ENCODE measurements around the gene ZNF521.

The ZNF521 gene

GRCh38 chr18:25322806-25323205, 29.2 kb downstream of the ZNF521 start:
- no peak for TF ChIP-seq CTCF (IDR thresholded peaks at IDR 0.05; ENCODE audit: low read depth, low read length)
- no peak overlapping the region for H3K4me3 ChIP-seq (ENCODE audit: low read depth, low read length)

GRCh38 chr18:25316381-25317018, 35.5 kb downstream of the ZNF521 start:
- H3K4me3 ChIP-seq (ENCODE audit: low read depth, low read length) = no peak overlapping the region
- no peak for TF ChIP-seq CTCF (IDR thresholded peaks at IDR 0.05; ENCODE audit: low read depth, low read length)

GRCh38 chr18:25314838-25315190, 37.2 kb downstream of the ZNF521 start:
- TF ChIP-seq CTCF (IDR thresholded peaks at IDR 0.05; ENCODE audit: low read depth, low read length) = no peak

GRCh38 chr18:25314151-25314837, 37.7 kb downstream of the ZNF521 start:
- no peak for TF ChIP-seq CTCF (IDR thresholded peaks at IDR 0.05; ENCODE audit: low read depth, low read length)
- no peak overlapping the region for H3K4me3 ChIP-seq (ENCODE audit: low read depth, low read length)

More at GRCh38 chr18:25314838-25315190, 37.2 kb downstream of the ZNF521 start:
- no peak overlapping the region for H3K4me3 ChIP-seq (ENCODE audit: low read depth, low read length)

- no peak overlapping the region for H3K4me3 ChIP-seq (ENCODE audit: low read depth, low read length)
- no peak for TF ChIP-seq CTCF (IDR thresholded peaks at IDR 0.05; ENCODE audit: low read depth, low read length)
These were observed 38.7 kb downstream of the ZNF521 start for GRCh38 chr18:25313268-25313667.

- no peak for TF ChIP-seq CTCF (IDR thresholded peaks at IDR 0.05; ENCODE audit: low read depth, low read length)
- no peak overlapping the region for H3K4me3 ChIP-seq (ENCODE audit: low read depth, low read length)
These were observed 41.9 kb downstream of the ZNF521 start for GRCh38 chr18:25310045-25310444.

GRCh38 chr18:25308381-25308780, 43.6 kb downstream of the ZNF521 start:
- TF ChIP-seq CTCF (IDR thresholded peaks at IDR 0.05; ENCODE audit: low read depth, low read length) = no peak
- no peak overlapping the region for H3K4me3 ChIP-seq (ENCODE audit: low read depth, low read length)
